ENCODE results near the gene CNMD. TPM values are rescaled to one million over a fixed set of nuclear protein-coding genes. Genes with fewer than 3 reads are reported as not detected.

Gene CNMD
- total RNA-seq, 2 experiments from 2014 or later: not detected

GRCh38 chr13:52784591-52785340, 45.1 kb upstream of the CNMD start:
- intact Hi-C loops (cut with micrococcal nuclease): no loop called here

GRCh38 chr13:52783943-52784342, 44.3 kb upstream of the CNMD start:
- ChIA-PET POLR2A (no interaction called here), CTCF (no interaction called here)
- Mint-ChIP-seq H3K27me3 (peaks cover 4% of the 10 kb centered on the region), H3K27ac (no peak overlapping the region), H3K9me3 (no peaks in the 10 kb centered on the region), H3K36me3 (ENCODE audit: low read depth) (no peaks in the 10 kb centered on the region), H3K4me3 (no peak overlapping the region), H3K4me1 (ENCODE audit: low read depth) (no peaks in the 10 kb centered on the region)
- no peak for TF ChIP-seq CTCF (IDR thresholded peaks at IDR 0.05)
- intact Hi-C loops (cut with micrococcal nuclease): no loop called here
- DNase-seq (no peak), ATAC-seq (no peak)

More at GRCh38 chr13:52784591-52785340, 45.1 kb upstream of the CNMD start:
- DNase-seq (no peak), ATAC-seq (no peak)
- Mint-ChIP-seq H3K9me3 (no peaks in the 10 kb centered on the region), H3K27ac (no peak overlapping the region), H3K4me1 (ENCODE audit: low read depth) (no peaks in the 10 kb centered on the region), H3K4me3 (no peak overlapping the region), H3K27me3 (peaks cover 4% of the 10 kb centered on the region), H3K36me3 (ENCODE audit: low read depth) (no peaks in the 10 kb centered on the region)
- POLR2A ChIA-PET: no interaction called here
- CTCF ChIA-PET: no interaction called here
- no peak for TF ChIP-seq CTCF (IDR thresholded peaks at IDR 0.05)

GRCh38 chr13:52782471-52783448, 43.1 kb upstream of the CNMD start:
- no peak for DNase-seq
- Mint-ChIP-seq H3K9me3 (no peaks in the 10 kb centered on the region), H3K4me1 (ENCODE audit: low read depth) (no peaks in the 10 kb centered on the region), H3K27ac (no peak overlapping the region), H3K4me3 (no peak overlapping the region), H3K27me3 (peaks cover 4% of the 10 kb centered on the region), H3K36me3 (ENCODE audit: low read depth) (no peaks in the 10 kb centered on the region)
- ATAC-seq: no peak
- ChIA-PET CTCF (no interaction called here), POLR2A (no interaction called here)
- intact Hi-C loops (cut with micrococcal nuclease): no loop called here
- no peak for TF ChIP-seq CTCF (IDR thresholded peaks at IDR 0.05)

GRCh38 chr13:52780611-52781010, 41.0 kb upstream of the CNMD start:
- no peaks in the 10 kb centered on the region for H3K36me3 Mint-ChIP-seq (ENCODE audit: low read depth)
- intact Hi-C loops (cut with micrococcal nuclease): no loop called here
- CTCF ChIA-PET: no interaction called here
- POLR2A ChIA-PET: no interaction called here
- H3K4me1 Mint-ChIP-seq (ENCODE audit: low read depth): no peaks in the 10 kb centered on the region
- no peak for DNase-seq
- H3K27ac Mint-ChIP-seq: no peak overlapping the region
- peaks cover 5% of the 10 kb centered on the region for H3K27me3 Mint-ChIP-seq
- no peak for TF ChIP-seq CTCF (IDR thresholded peaks at IDR 0.05)
- no peaks in the 10 kb centered on the region for H3K9me3 Mint-ChIP-seq
- ATAC-seq: no peak
- H3K4me3 Mint-ChIP-seq: no peak overlapping the region

GRCh38 chr13:52780092-52780491, 40.5 kb upstream of the CNMD start:
- peaks cover 3% of the 10 kb centered on the region for H3K27me3 Mint-ChIP-seq
- POLR2A ChIA-PET: no interaction called here
- DNase-seq (no peak), ATAC-seq (no peak)
- H3K36me3 Mint-ChIP-seq (ENCODE audit: low read depth): no peaks in the 10 kb centered on the region
- no peaks in the 10 kb centered on the region for H3K4me1 Mint-ChIP-seq (ENCODE audit: low read depth)
- no peaks in the 10 kb centered on the region for H3K9me3 Mint-ChIP-seq
- H3K27ac Mint-ChIP-seq: no peak overlapping the region
- intact Hi-C loops (cut with micrococcal nuclease): no loop called here
- no peak for TF ChIP-seq CTCF (IDR thresholded peaks at IDR 0.05)
- CTCF ChIA-PET: no interaction called here
- no peak overlapping the region for H3K4me3 Mint-ChIP-seq
